Stomach (tissue), 4 donors: ENCODE results near the gene ADGRF5.

Experiments
- POLR2AphosphoS5 ChIP-seq, 3 donors: sonication (generic); formaldehyde crosslinking; IDR thresholded peaks; one replicate each; pipeline ENCODE4 v1.6.1; 2016; ENCODE audit warnings: antibody characterized with exemption in 3 of 3
- TF ChIP-seq, protein P1 (sequence below), 7 experiments: fragments of 450-650 bp in 4 of 7; fragments of 200-600 bp in 3 of 7; sonication (generic) in 3 of 7; IDR thresholded peaks; one replicate each; pipeline ENCODE4 v1.5.1; 2016 to 2019; ENCODE audit warnings: antibody characterized with exemption in 7 of 7, control low read depth in 2 of 7, mild to moderate bottlenecking in 1 of 7

- no peak for TF ChIP-seq POLR2AphosphoS5 (IDR thresholded peaks at IDR 0.05)
- TF ChIP-seq, protein P1, sequence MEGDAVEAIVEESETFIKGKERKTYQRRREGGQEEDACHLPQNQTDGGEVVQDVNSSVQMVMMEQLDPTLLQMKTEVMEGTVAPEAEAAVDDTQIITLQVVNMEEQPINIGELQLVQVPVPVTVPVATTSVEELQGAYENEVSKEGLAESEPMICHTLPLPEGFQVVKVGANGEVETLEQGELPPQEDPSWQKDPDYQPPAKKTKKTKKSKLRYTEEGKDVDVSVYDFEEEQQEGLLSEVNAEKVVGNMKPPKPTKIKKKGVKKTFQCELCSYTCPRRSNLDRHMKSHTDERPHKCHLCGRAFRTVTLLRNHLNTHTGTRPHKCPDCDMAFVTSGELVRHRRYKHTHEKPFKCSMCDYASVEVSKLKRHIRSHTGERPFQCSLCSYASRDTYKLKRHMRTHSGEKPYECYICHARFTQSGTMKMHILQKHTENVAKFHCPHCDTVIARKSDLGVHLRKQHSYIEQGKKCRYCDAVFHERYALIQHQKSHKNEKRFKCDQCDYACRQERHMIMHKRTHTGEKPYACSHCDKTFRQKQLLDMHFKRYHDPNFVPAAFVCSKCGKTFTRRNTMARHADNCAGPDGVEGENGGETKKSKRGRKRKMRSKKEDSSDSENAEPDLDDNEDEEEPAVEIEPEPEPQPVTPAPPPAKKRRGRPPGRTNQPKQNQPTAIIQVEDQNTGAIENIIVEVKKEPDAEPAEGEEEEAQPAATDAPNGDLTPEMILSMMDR (IDR thresholded peaks at IDR 0.05) = no peak
These were observed 22.1 kb downstream of the ADGRF5 start for GRCh38 chr6:46899659-46900058.
